ENCODE data around the gene NASP. TPM values are rescaled to one million over a fixed set of nuclear protein-coding genes. Genes with fewer than 3 reads are reported as not detected.

Gene NASP
- total and polyA plus RNA-seq, 2 of the 4 experiments (the other 2 are of a cell fraction), result 56.6 to 124 TPM

DNA sequence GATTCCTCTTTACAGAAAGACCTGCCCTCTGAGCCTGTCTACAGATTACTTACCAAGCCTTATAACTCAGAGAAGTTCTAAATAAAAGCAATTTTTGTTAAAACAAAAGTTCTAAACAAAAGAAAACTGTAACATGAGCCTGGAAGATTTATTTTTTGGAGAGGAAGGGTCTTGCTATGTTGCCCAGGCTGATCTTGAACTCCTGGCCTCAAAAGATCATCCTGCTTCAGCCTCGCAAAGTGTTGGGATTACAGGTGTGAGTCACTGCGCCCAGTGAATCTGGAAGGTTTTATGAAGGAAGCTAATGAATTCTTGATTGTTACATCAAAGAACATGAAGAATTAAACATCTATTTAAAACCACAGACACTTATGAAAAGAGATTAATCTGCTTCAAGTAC lies 75.4 kb downstream of the NASP start:
- Histone ChIP-seq H2BK15ac (ENCODE audit: low read depth, low read length) (no peak overlapping the region), H3K36me3 (ENCODE audit: control insufficient read depth, insufficient read depth, low read length) (peaks cover 37% of the 10 kb centered on the region), H3K18ac (ENCODE audit: low read depth, low read length) (no peak overlapping the region), H3K79me1 (ENCODE audit: low read depth in 1 of 2, low read length in 2 of 2) (peaks cover 32 to 62% of the 10 kb centered on the region in 2 experiments), H3K4me1 (ENCODE audit: control insufficient read depth, insufficient read depth, low read length) (peaks cover 2% of the 10 kb centered on the region; the same call in 1 of the 2 replicates), H3K9me3 (ENCODE audit: control insufficient read depth, insufficient read depth, low read length) (no peaks in the 10 kb centered on the region), H3K9me1 (ENCODE audit: insufficient read depth, low read length) (no peaks in the 10 kb centered on the region), H3K9ac (ENCODE audit: low read depth, low read length) (no peak overlapping the region), H3K4me2 (ENCODE audit: low read depth, low read length) (no peak overlapping the region), H3K23ac (ENCODE audit: low read depth, low read length) (no peak overlapping the region), H2BK120ac (ENCODE audit: low read depth, low read length) (no peak overlapping the region), H4K20me1 (ENCODE audit: insufficient read depth, low read length) (peaks cover 21% of the 10 kb centered on the region), H2AK9ac (replicated peaks; ENCODE audit: low read depth, low read length, poor library complexity) (no peak overlapping the region), H4K91ac (ENCODE audit: insufficient read depth, low read depth, low read length) (no peak overlapping the region), H3K4ac (ENCODE audit: low read depth, low read length) (no peak overlapping the region), H3K27me3 (ENCODE audit: control insufficient read depth, insufficient read depth, low read length) (no peaks in the 10 kb centered on the region), H3K56ac (ENCODE audit: extremely low read depth, insufficient read depth, low read length) (no peak overlapping the region), H2AFZ (replicated peaks; ENCODE audit: low read length, poor library complexity) (no peak overlapping the region), H2BK20ac (ENCODE audit: low read depth, low read length) (no peak overlapping the region), H3K27ac (ENCODE audit: insufficient read depth, low read length) (no peak overlapping the region), H2BK5ac (ENCODE audit: low read depth, low read length, poor library complexity, severe bottlenecking) (no peak overlapping the region), H4K8ac (ENCODE audit: low read depth in 2 of 2, low read length in 2 of 2) (no peak overlapping the region), H2AK5ac (ENCODE audit: low read depth, low read length) (no peak overlapping the region), H3K4me3 (ENCODE audit: insufficient read depth, low read depth, low read length) (no peak overlapping the region), H3K14ac (replicated peaks; ENCODE audit: low read depth, low read length) (no peak overlapping the region), H4K5ac (ENCODE audit: low read depth, low read length) (no peak overlapping the region)
- no CpG with 5 or more reads among the region's 2 CpGs for WGBS, 2 experiments (ENCODE audit: extremely low coverage in 2 of 2, insufficient read length in 1 of 2)
- in situ Hi-C loops (cut with MboI; ENCODE audit: low sequenced_read_pairs), result no loop called here
- CTCF ChIA-PET, result no interaction called here
- TF ChIP-seq RAD21 (IDR thresholded peaks at IDR 0.05; ENCODE audit: low read length) (no peak), POLR2A (IDR thresholded peaks at IDR 0.05; ENCODE audit: low read depth, low read length) (no peak), CTCF (conservative IDR thresholded peaks at IDR 0.05; ENCODE audit: low read depth, low read length) (no peak), USF2 (IDR thresholded peaks at IDR 0.05; ENCODE audit: low read depth, low read length) (no peak), CEBPB (IDR thresholded peaks at IDR 0.05; ENCODE audit: low read depth, low read length) (no peak), ELK1 (IDR thresholded peaks at IDR 0.05; ENCODE audit: borderline replicate concordance, low read depth, low read length) (no peak)
- intact Hi-C loops (cut with micrococcal nuclease), result no loop called here
- POLR2A ChIA-PET (ENCODE audit: unreplicated experiment), result no interaction called here
- ATAC-seq (ENCODE audit: low read depth), result no peak
- no TSS peak for BruUV-seq (replicated peaks)
- dilution Hi-C loops (cut with HindIII; ENCODE audit: low sequenced_read_pairs, unreplicated experiment), result no loop called here
- no peak for DNase-seq
